CD4-positive, alpha-beta T cell treated with Interleukin-17A for 1 hour (primary cell): ENCODE measurements around the gene SP2.

Experiments used
- DNase-seq: peaks from one replicate; pipeline ENCODE4 v3.0.0-alpha.2; 2020

Gene SP2

DNA sequence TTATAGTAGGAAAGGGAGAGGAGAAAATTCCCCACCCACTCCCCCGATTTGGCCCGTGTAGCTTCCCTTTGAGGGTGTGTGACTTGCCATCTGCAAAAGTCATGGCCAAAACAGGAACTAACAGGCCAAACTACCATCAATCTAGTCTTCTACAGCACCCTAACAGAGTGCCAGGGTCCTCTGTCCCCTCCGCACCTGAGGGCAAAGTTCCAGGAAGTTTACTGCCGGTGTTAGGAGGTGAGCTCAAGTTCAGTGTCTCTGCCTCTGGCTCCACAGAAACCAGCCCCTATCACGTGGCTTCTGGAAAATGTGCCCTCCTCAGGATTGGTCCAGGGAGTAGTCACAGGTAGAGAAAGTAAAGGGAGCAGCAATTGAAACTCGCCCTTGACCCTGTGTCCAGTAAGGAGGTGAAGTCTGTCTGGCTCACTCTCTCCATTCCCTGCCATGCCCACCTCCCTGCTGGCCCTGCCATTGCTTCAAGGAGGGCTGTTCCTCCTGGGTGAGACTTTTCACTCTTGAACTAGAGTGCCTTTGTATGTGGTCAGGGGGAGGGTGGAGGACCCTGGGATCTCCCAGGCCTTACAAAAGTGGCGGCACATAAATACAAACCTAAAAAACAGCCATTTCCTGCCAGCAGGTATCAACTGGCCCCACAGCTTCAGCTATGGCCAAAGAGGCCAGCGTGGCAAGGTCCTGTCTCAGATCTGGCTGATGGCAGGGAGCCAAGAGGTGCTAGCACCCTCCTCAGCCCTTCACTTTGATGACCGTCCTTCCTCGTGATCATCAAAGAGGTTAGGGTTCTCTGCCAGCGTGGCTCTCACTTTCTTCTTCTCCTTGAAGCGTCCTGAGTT is 56.4 kb downstream of the SP2 start:
- no peak for DNase-seq

DNA sequence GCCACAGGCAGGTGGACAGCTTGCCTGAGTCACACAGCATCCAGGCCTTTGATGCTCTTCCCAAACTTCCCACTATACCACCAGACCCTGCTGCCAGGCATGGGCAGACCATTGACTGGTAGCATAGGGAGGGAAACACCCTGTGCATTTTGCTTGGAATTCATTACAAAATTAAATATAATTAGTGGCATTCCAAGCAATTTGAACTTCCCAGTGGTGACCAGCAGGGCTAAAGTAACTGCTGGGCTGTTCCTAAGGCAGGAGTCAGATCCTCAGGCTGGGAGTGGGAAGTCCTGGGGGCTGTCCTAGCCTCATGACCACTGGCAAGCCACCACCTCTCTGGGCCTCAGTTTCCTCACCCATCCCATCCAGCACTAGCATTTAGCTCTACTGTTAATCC is 57.9 kb downstream of the SP2 start:
- DNase-seq, result no peak

- no peak for DNase-seq
Measured at GRCh38 chr17:47955497-47956461, 59.7 kb downstream of the SP2 start.

- no peak for DNase-seq
Measured at GRCh38 chr17:47956791-47957590, 61.0 kb downstream of the SP2 start.

- no peak for DNase-seq
Measured at GRCh38 chr17:47957591-47958490, 61.8 kb downstream of the SP2 start, which contains the start of gene PRR15L. Gene PRR15L, minus strand, starts transcription at chr17:47957883. Its CDS starts 4,649 bp downstream, at chr17:47953234.

- no peak for DNase-seq
Measured at GRCh38 chr17:47959825-47960655, 64.0 kb downstream of the SP2 start.

GRCh38 chr17:47961406-47961805 is 65.4 kb downstream of the SP2 start:
- no peak for DNase-seq

- no peak for DNase-seq
Measured at GRCh38 chr17:47962901-47963300, 66.9 kb downstream of the SP2 start.

GRCh38 chr17:47964856-47965255 is 68.8 kb downstream of the SP2 start:
- DNase-seq, result no peak

DNA sequence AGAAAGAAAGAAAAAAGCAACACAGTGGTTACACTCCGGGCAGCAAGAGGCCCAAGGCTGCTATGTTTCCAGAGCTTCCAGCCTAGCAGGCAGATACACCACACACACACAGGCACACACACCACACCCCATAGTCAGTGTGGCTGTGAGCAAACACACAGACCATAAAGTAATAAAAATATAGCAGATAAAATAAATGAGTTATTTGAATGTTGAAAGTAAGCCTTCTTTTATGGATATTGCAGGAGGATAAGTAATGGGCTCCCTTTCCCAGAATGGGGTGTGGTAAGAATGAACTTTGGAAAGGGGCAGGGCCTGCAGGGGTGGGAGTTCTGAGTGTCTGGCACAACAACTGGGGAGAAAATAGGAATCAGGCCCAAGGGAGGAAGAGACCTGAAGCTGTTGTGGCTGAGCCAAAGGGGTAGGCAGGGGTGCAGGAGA is 70.1 kb downstream of the SP2 start:
- DNase-seq, result no peak

DNA sequence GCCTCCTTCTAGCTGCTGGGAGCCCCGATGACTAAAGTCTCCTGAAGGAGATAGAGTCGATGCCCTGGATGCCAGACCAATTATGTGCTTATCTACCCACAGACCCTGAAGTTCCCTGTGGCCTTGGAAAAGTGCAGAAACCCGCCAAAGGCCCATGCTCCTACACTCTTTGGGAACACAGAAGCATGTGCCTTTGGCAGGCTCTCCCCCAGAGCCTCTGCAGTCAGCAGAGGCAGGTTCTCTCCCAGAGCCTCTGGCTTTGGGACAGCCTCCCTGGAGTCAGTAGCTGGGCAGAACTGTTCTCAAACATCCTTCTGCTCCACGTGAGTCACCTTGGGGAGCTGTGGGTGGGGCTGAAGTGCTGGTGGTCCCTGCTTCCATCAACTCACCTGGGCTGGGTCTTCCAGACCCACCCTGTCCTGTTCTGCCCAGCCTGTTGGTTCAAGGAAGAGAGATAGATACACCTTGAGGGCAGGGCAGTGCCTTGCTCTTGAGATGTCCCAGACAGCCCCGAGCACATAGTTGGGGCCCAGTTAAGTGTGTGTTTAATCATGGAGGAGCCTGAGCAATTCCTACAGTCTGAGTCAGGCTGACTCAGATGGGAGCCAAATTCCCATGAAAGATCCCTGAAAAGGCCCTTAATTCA is 71.7 kb downstream of the SP2 start:
- DNase-seq, result no peak

DNA sequence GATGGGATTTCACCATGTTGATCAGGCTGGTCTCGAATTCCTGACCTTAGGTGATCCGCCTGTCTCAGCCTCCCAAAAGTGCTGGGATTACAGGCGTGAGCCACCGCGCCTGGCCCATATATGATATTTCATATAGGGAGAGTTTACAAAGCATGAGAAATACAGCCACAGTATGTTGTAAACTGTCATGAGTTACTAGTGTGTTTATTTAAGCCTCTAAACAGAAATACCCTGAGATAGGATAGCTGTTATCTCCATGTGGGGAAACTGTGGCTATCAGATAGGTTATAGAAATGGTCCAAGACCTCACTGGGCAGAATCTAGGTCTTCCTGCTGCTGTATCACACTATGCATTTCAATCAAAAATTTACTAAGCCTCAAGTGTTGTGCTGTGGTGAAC is 72.8 kb downstream of the SP2 start:
- DNase-seq, result no peak

DNA sequence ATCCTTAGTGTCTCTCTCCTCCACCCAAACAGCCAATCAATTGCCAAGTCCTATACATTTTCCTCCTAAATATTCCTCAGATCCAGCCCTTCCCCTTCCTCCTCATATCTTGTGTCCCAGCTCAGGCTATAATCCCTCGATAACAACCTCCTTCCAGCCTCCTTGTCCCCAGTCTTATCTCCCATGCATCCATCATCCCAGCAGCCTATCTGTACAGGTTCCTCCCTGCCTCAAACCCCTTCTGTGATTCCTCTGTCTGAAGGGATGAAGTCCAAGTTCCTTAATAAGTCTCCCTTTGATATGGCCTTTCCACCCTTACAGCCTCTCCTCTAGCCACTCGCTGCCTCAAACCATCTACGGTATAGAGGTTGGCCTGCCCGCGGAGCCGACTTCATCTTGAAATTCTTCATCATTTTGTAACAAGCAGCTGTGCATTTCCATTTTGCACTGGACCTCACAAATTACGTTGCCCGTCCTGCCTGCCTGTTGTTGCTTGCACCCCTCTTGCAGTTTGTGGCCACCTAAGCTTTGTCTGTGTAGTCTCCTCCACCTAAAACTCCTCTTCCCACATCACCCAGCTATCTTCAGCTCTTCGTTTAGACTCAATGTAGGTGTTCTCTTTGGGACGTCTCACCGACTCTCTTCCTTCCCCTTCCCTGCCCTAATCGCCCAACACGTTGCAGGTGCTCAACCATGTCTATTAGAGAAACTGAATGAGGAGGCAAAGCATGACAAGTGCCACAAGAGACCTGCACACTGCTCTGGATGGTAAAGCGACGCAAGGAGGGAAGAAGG is 74.1 kb downstream of the SP2 start:
- DNase-seq, result no peak

GRCh38 chr17:47970725-47971499 is 74.9 kb downstream of the SP2 start, which contains the start of gene CDK5RAP3:
Gene CDK5RAP3, plus strand, starts transcription at chr17:47971113. Its CDS starts 34 bp downstream, at chr17:47971147.
- peak; percentile 99 for DNase-seq

DNA sequence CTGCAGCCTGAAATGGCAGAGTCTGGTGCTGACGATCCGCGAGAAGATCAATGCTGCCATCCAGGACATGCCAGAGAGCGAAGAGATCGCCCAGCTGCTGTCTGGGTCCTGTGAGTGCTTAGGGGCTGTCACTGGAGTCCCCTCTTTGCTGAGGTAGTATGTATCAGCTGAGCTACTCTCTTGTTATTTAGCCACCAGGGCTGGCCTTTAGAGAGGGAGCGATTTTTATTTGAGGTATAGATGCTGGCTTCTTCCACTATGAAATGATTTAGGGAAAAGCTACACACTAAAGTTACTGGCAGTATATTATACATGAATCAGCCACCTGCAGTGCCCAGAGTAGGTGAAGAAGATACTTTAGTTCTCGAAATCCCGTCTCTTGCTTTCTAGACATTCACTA is 77.5 kb downstream of the SP2 start:
- DNase-seq, result no peak

GRCh38 chr17:47975189-47975822 is 79.3 kb downstream of the SP2 start:
- DNase-seq, result no peak

DNA sequence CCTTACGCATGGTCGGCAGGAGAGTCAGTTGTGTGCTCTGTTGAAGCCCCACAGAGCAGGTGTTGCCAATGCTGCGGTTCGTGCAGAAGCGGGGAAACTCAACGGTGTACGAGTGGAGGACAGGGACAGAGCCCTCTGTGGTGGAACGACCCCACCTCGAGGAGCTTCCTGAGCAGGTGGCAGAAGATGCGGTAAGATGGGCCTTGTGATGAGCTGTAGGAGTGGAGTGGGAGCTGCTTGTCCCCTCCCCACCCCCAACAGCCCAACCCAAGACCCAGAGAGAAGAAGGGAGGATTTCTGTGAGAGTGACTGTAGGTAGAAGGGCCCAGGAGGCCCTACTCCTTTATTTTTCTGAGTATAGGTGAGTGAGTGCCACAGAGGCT is 79.8 kb downstream of the SP2 start:
- DNase-seq, result no peak

DNA sequence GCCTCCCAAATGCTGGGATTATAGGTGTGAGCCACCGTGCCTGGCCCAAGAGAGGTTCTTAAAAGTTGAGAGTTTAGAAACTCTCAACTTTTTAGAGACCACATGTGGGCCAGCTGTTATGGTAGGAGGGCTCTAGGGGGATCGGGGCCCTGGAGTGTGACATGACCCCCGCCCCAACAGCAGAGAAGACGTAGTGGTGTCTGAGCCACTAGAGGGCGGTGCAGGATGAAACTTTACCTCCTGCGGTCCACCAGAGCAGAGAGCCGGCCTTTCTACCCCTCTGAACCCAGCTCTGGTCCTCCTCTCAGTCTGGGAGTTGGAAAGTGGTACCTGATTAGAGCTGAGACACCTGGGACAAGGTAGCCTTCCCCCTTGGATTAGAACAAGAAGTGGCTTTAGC is 82.3 kb downstream of the SP2 start:
- DNase-seq, result peak; percentile 59
